Stimulated activated CD4-positive, alpha-beta T cell treated with anti-CD3 and anti-CD28 coated beads, TNF-alpha, amount 100 ng/mL, for 48 hours (primary cell): ENCODE data around the gene NTN1.

Experiments
- DNase-seq, 3 donors: peaks; one replicate each; pipeline ENCODE4 v3.0.0-alpha.2; 2020; ENCODE audit warnings: low read depth in 3 of 3

Gene NTN1

GRCh38 chr17:9006175-9006767, 15.0 kb upstream of the NTN1 start:
- no peak for DNase-seq

- DNase-seq, result no peak
Observed at GRCh38 chr17:9007052-9007714, 14.1 kb upstream of the NTN1 start.

DNA sequence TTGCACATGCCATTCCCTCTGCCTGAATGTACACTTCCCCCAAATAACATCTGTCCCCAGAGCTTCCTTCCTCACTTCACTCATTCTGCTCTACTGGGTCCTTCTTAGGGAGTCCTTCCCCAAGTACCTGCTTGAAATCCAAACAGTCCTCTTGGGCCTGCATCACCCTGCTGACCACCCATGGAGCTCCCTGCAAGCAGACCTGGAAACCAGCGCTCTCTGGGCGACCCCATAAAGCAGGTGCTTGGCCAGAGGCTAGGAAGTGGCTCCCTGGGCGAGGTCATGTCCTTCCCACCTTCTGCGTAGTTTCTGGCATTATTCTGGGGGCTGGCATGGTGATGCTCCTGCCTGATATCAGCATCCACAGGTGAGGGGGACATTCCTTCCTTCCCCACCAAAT, 12.2 kb upstream of the NTN1 start:
- no peak for DNase-seq

DNA sequence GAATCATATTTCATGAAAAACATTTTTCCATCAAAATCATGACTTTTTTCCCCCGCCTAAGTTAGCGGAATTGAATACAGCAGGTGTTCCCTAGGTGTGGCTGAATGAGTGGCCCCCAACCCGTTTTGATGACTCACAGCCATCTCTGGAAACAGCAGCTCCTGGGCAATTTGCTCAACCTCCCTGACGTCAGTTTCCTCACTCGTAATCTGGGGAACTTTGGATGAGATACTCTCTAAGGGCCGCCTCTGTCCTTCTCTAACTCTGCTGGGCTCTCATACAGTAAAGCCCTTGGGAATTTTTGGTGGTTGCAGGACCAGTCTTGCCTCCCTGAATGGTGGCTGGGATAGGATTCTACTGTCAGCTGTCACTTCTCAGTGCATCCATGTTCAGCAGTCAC, 11.6 kb upstream of the NTN1 start:
- no peak for DNase-seq

DNA sequence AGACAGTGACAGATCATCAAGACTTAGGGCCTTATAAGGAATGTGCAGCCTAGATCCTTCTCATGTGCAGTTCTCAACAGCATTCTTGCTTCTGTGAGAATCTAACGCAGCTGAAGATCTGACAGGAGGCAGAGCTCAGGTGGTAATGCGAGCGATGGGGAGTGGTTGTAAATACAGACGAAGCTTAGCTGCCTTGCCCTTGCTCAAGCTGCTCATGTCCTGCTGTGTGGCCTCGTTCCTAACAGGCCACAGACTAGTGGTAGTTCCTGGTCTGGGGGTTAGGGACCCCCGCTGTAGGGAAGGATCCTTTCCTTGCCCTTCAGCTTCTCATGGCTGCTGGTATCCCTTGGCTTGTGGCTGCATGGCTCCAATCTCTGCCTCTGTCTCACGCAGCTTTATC, 10.3 kb upstream of the NTN1 start:
- DNase-seq, result no peak

DNA sequence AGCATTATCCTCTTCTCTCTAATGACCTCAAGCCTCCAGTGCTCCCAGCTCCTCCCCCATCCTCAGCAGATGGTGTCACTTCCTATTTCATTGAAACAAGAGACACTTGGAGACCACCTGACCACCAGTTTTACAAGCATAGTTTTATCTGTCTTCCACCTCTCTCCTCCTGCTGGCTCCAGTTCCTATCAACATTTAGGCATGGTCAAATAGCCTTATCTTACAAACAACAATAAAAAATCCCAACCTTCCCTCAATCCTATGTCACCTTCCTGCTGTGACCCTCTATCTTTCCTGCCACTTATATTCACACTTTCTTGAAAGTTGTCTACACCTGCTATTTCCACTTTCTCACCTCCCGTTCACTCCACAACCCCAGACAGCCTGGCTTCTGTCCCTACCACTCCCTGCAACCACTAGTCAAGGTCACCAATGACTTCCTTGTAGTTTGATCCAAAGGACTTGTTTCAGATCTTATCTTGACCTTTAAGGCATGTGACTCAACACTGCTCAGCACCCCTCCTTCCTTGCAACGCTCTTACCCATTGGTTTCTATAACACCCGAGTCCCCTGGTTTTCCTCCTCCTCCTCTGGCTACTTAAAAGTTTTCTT, 4.3 kb upstream of the NTN1 start:
- no peak for DNase-seq

DNA sequence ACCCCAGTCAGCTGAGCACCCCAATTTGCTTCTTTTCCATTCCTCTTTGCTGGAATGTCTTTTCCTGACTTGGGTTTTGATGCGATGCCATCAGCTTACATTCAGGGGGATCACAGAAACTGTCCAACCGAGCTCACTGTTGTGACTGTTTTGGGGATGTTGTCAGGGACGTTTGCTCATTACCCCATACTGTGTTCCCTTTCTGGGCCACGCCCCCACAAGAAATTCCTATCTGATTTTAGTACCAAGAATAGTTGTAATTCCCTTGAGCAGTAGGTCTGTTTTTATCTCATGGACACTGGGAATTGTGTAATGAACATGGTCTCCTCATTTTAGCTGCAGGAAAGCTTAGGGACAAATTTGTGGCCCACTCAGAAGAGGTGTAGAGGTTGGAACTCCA, 2.6 kb upstream of the NTN1 start:
- DNase-seq, result no peak

- no peak for DNase-seq
Observed at GRCh38 chr17:9020096-9020823, 1.1 kb upstream of the NTN1 start.

GRCh38 chr17:9020824-9021157, 519 bp upstream of the NTN1 start:
- no peak for DNase-seq

DNA sequence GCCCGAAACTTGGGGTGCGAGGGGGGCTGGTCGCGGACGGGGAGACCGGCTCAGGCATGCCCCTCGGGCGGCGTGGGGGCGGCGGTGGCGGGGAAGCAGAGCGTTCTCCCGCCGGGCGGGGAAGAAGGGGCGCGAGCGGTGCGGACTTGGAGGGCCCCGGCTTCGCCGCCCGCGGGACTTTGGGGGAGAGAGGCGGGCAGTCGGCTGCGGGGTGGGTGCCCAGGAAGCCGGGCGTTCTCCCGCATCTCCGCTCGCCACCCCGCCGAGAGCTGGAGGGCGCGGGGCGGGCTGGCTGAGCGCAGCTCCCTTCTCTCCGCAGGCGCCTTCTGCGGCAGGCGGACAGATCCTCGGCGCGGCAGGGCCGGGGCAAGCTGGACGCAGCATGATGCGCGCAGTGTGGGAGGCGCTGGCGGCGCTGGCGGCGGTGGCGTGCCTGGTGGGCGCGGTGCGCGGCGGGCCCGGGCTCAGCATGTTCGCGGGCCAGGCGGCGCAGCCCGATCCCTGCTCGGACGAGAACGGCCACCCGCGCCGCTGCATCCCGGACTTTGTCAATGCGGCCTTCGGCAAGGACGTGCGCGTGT, 772 bp downstream of the NTN1 start:
- DNase-seq, result no peak

GRCh38 chr17:9022573-9023391, 1.5 kb downstream of the NTN1 start:
- DNase-seq, result no peak

DNA sequence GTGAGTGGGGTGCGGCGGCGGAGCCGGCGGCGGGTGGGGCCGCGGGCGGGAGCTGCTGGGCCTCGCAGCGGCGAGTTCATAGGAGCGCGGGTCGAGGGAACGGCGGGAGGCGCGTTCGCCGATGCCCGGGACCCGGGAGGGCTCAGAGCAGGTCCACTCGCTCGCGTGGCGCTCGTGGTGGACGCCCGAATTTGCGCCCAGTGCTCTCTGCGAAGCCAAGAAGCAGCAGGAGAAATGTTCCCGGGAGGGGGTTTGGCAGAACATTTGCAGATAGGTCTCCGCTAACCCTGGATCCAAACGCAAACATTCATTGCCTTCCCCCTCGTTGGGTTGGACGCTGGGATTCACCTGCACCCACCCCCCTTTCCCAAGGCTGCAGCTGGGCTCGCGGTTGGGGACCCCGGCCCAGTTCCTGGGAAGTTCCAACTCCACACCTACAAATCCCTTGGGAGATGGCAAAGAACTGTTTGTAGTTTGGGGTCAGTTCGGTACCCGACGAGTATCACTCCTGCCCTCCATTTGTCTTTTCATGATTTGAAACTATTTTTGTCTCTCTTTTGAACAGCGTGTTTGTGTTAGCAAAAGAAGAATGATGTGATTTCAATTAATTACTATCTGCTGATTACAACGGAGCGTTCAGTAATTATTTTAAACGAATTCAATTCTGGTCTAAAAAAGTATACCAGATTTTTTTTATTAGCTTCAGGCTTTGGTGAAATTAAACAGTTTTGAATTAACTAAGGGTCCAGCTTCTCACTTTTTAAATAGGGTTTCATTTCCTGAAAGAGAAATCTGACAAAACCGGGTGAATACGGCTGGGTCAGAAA, 2.3 kb downstream of the NTN1 start:
- no peak for DNase-seq

DNA sequence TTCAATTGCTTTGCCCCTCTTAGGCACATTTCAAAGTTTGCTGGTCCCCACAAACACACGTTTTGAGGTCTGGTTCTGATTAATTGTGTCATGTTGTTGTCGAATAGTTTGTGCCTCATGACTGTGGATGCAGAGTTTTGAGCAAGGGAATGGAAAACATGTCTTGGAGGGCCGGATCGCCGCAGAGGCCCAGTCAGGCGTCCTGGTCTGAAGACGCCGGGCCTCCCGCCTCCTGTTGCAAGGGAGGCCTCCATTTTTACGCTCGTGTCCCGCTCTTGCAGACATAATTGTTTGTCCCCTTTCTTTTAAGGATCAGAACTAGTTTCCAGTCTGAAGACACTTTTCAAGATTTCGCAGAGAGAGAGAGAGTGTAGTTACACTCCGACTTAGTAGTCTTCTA, 3.2 kb downstream of the NTN1 start:
- no peak for DNase-seq

DNA sequence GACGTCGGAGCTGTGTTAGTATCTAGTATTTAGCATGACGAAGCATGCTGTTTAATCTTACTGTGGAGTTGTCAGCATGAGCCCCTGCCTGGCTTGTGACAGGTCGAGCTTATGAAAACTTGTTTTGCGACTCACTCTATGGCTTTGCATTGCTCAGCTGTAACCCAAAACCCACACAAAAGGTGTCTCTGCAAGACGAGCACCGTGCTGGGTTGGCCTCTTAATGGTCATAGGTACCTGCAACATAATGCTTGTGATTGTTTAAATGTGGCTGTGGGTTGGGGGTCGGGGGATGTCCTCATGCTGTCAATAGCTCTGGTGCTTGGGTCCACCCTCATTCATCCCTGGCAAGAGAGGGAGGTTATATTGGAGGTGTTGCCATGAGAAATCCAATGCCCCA, 5.4 kb downstream of the NTN1 start:
- DNase-seq, result no peak

GRCh38 chr17:9028202-9028987, 7.1 kb downstream of the NTN1 start:
- no peak for DNase-seq

- no peak for DNase-seq
Observed at GRCh38 chr17:9028988-9029570, 7.8 kb downstream of the NTN1 start.

- no peak for DNase-seq
Observed at GRCh38 chr17:9032151-9032550, 10.8 kb downstream of the NTN1 start.

DNA sequence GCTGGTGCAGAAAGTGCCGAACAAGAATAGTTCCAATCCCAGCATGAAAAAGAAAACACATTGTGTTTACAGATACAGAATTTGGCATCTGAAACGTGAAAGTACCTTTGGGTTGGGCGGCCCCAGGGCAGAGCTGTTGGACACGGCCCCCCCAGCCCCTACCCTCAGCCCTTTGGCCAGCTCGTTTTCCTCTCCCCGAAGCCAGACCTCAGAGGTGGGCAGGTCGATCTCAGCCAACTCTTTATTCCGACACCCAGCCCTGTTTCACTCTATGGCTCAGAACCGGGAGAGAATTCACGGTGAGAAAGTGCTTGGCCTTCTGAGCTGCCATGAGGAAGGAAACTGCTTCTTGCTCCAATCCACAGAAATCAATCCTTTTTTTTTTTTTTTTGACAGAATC, 11.3 kb downstream of the NTN1 start:
- no peak for DNase-seq

DNA sequence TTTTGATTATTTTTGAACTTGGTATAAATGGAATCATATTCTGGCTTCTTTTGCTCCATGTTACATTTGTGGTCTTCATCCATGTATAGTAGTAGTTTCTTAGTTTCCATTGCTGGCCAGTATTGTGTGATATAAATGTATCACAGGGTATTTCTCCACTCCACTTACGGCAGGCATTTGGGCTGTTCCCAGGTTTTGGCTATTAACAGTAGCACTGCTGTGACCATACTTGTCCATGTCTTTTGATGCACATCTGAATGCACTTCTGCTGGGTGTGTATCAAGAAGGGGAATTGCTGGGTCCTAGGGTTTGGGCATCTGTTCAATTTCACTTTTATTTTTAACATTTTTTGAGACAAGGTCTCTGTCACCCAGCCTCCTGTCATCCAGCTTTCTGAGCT, 13.9 kb downstream of the NTN1 start:
- no peak for DNase-seq

DNA sequence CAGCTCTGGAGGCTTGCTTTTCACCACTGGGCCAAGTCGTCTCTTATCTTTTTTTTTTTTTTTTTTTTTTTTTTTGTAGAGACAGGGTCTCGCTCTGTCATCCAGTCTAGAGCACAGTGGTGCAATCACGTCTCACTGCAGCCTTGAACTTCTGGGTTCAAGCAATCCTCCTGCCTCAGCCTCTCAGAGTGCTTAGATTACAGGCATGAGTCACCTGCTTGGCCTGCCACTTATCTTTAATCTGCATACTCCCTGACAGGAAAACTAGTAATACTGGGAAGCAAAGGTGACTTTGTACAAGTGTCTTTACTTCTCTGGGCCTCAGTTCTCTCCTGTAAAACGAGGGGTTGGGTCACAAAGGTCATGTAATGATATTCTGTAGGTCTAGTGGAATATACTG, 15.0 kb downstream of the NTN1 start:
- DNase-seq, result no peak
